Chondrocyte (in vitro differentiated cells): ENCODE results near the gene TNRC6B. TPM values are rescaled to one million over a fixed set of nuclear protein-coding genes. Genes with fewer than 3 reads are reported as not detected.

Experiments used
- DNase-seq: peaks from one replicate; pipeline ENCODE4 v3.0.0; 2021; ENCODE audit warnings: mixed read lengths, low spot score
- H3K27ac Mint-ChIP-seq: one replicate; pipeline ENCODE4 v1.8.0; 2021; ENCODE audit warnings: mild to moderate bottlenecking, moderate library complexity, mixed read lengths; ENCODE audit not compliant: unreplicated experiment
- H3K27me3 Mint-ChIP-seq: 2 replicates; pipeline ENCODE4 v1.8.0; 2021; ENCODE audit warnings: low read depth, mixed read lengths
- H3K36me3 Mint-ChIP-seq: 2 replicates; pipeline ENCODE4 v1.8.0; 2021; ENCODE audit warnings: low read depth, mixed read lengths
- H3K4me1 Mint-ChIP-seq: 2 replicates; pipeline ENCODE4 v1.8.0; 2021; ENCODE audit warnings: low read depth, mild to moderate bottlenecking, mixed read lengths
- H3K4me3 Mint-ChIP-seq: one replicate; pipeline ENCODE4 v1.8.0; 2021; ENCODE audit warnings: mild to moderate bottlenecking, moderate library complexity, mixed read lengths; ENCODE audit not compliant: unreplicated experiment
- H3K9me3 Mint-ChIP-seq: 2 replicates; pipeline ENCODE4 v1.8.0; 2021; ENCODE audit warnings: low read depth, mixed read lengths
- CTCF ChIP-seq: fragments of 200-600 bp; sonication (generic); IDR thresholded peaks from 2 replicates; pipeline ENCODE4 v1.5.0; 2021; ENCODE audit warnings: antibody characterized with exemption, mild to moderate bottlenecking, moderate library complexity
- total RNA-seq: library from RNA; stranded (reverse); gene quantifications from 3 replicates; pipeline ENCODE4 v1.2.1, GENCODE V29; 2021

Gene TNRC6B
- total RNA-seq, 1 donor from 2014 or later = 30.9 TPM

- Mint-ChIP-seq H3K4me1 (peaks cover 18% of the 10 kb centered on the region), H3K4me3 (no peak overlapping the region), H3K27ac (no peak overlapping the region), H3K27me3 (no peaks in the 10 kb centered on the region), H3K36me3 (peaks cover 4% of the 10 kb centered on the region), H3K9me3 (no peaks in the 10 kb centered on the region)
- TF ChIP-seq CTCF = no peak
- no peak for DNase-seq
Observed at GRCh38 chr22:40247976-40248375, 70.3 kb downstream of the TNRC6B start.

GRCh38 chr22:40249286-40249685 lies 71.6 kb downstream of the TNRC6B start:
- no peak for TF ChIP-seq CTCF
- DNase-seq = no peak
- Mint-ChIP-seq H3K27me3 (no peaks in the 10 kb centered on the region), H3K9me3 (no peaks in the 10 kb centered on the region), H3K4me1 (peaks cover 16% of the 10 kb centered on the region), H3K27ac (no peak overlapping the region), H3K4me3 (no peak overlapping the region), H3K36me3 (peaks cover 5% of the 10 kb centered on the region)

GRCh38 chr22:40250608-40251007 lies 72.9 kb downstream of the TNRC6B start:
- Mint-ChIP-seq H3K4me3 (no peak overlapping the region), H3K4me1 (peaks cover 10% of the 10 kb centered on the region), H3K27ac (no peak overlapping the region), H3K9me3 (no peaks in the 10 kb centered on the region), H3K36me3 (peaks cover 8% of the 10 kb centered on the region), H3K27me3 (no peaks in the 10 kb centered on the region)
- TF ChIP-seq CTCF = no peak
- DNase-seq = no peak

- Mint-ChIP-seq H3K9me3 (no peaks in the 10 kb centered on the region), H3K36me3 (peaks cover 5% of the 10 kb centered on the region), H3K4me3 (no peak overlapping the region), H3K27ac (no peak overlapping the region), H3K27me3 (no peaks in the 10 kb centered on the region), H3K4me1 (peaks cover 10% of the 10 kb centered on the region)
- no peak for DNase-seq
- TF ChIP-seq CTCF = no peak
Observed at GRCh38 chr22:40251106-40251505, 73.4 kb downstream of the TNRC6B start.

GRCh38 chr22:40252146-40252545 lies 74.4 kb downstream of the TNRC6B start:
- Mint-ChIP-seq H3K4me3 (no peak overlapping the region), H3K27ac (no peak overlapping the region), H3K9me3 (no peaks in the 10 kb centered on the region), H3K4me1 (peaks cover 12% of the 10 kb centered on the region), H3K27me3 (no peaks in the 10 kb centered on the region), H3K36me3 (peaks cover 5% of the 10 kb centered on the region)
- TF ChIP-seq CTCF = no peak
- no peak for DNase-seq
